ENCODE data around the gene YWHAG. TPM values are rescaled to one million over a fixed set of nuclear protein-coding genes. Genes with fewer than 3 reads are reported as not detected.
A peak's percentile ranks its signal among the peaks of the same experiment; 100 is the strongest.

The YWHAG gene
- 10 to 100 TPM; 49.8 to 86.2 (median 70.3) TPM for total RNA-seq

DNA sequence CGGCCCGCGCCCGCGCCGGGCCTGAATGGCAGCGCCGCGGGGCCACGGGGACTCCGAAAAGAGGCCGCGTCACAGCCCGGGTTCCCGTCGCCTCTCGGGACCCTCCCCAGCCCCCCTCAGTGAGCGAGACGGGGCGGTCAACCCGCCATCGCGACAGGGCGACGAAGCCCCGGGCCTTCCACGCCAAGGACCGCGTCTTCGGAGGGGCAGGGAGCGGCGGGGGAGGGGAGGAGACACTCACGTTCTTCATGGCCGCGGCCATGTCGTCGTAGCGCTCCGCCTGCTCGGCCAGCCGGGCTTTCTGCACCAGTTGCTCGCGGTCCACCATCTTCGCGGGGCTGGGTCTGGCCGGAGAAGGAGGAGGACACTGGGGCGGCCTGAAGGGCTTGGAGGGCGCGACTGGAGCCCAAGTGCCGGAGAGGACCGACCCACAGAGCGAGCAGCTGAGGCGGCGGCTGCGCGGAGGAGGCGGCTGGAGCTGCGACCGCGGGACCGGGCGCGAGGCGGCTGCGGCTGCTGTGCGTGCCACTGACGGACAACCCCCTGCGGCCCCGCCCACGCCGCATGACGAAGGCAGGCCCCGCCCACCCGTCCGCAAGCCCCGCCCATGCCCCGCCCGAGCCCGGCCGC, at the start of gene YWHAG:
Gene YWHAG (minus strand): TSS at position 511 of the 630 bp plus-strand sequence. CDS start 183 bp downstream, at position 328.
- Histone ChIP-seq H3K4me1 (peaks cover 6 to 53% (median 16%) of the 10 kb centered on the region in 3 donors), H3K4me3 (peak within 1 kb of the TSS; percentile 96 to 99), H3K27ac (peak within 1 kb of the TSS; percentile 97 to 100 (median 100)), H3K36me3 (no peaks in the 10 kb centered on the region), H3K9me3 (no peaks in the 10 kb centered on the region), H3K27me3 (no peaks in the 10 kb centered on the region)
- no CpG with 5 or more reads among the region's 80 CpGs for WGBS, 2 donors (ENCODE audit: low coverage in 1 of 2)
- TF ChIP-seq EP300 (IDR thresholded peaks at IDR 0.05) (no peak), POLR2A (IDR thresholded peaks at IDR 0.05) (peak; percentile 99), POLR2AphosphoS5 (IDR thresholded peaks at IDR 0.05) (peak; percentile 100)
- TF ChIP-seq, protein P1, sequence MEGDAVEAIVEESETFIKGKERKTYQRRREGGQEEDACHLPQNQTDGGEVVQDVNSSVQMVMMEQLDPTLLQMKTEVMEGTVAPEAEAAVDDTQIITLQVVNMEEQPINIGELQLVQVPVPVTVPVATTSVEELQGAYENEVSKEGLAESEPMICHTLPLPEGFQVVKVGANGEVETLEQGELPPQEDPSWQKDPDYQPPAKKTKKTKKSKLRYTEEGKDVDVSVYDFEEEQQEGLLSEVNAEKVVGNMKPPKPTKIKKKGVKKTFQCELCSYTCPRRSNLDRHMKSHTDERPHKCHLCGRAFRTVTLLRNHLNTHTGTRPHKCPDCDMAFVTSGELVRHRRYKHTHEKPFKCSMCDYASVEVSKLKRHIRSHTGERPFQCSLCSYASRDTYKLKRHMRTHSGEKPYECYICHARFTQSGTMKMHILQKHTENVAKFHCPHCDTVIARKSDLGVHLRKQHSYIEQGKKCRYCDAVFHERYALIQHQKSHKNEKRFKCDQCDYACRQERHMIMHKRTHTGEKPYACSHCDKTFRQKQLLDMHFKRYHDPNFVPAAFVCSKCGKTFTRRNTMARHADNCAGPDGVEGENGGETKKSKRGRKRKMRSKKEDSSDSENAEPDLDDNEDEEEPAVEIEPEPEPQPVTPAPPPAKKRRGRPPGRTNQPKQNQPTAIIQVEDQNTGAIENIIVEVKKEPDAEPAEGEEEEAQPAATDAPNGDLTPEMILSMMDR (IDR thresholded peaks at IDR 0.05) = peak in 2 of 4 experiments; percentile 2 to 20
- peak; percentile 89 for ATAC-seq

DNA sequence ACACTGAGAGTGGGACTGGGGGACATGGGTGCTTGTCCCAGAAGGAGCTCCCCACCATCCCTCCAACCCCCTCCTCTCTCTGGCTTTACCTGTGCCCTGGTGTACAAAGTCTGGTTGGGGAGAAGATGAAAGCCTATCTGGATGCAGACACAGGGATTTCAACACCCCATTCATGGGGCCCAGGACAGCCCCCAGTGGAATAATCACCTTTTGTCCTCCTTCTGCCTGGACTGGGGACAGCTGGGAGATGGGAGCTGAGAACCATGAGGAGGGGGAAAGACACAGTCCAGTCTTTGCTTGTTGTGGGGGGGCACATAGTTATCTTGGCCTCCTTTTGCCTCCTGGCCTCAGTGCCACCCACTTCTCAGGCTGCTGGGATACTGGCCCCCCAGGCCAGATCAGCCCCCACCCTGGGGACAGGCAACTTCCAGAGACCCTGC, 49.4 kb upstream of the YWHAG start:
- Histone ChIP-seq H3K27me3 (peaks cover 4% of the 10 kb centered on the region), H3K27ac (no peak overlapping the region), H3K9me3 (no peaks in the 10 kb centered on the region), H3K36me3 (no peaks in the 10 kb centered on the region), H3K4me3 (no peak overlapping the region), H3K4me1 (no peaks in the 10 kb centered on the region)
- TF ChIP-seq POLR2AphosphoS5 (IDR thresholded peaks at IDR 0.05) (no peak), EP300 (IDR thresholded peaks at IDR 0.05) (no peak), POLR2A (IDR thresholded peaks at IDR 0.05) (no peak)
- TF ChIP-seq, protein P1 (IDR thresholded peaks at IDR 0.05) = no peak
- no peak for ATAC-seq

DNA sequence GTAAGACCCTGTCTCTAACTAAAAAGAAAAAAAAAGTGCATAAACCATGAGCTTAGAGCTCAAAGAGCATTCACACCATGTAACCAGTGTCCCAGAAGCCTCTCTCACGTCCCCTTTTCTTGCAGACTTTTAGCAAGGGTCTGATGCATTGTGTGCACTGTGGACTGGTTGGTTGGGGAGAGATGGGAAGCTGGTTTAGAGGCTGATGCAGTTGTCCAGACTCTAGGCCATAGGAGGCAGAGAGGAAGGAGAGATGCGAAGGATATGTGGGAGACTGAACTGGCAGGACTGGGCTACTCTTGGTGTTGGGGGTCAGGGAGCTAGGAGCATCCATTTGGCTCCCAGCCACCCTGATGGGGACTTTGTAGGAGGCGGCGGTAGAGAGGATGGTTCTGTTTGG, 48.9 kb upstream of the YWHAG start:
- no peaks in the 10 kb centered on the region for H3K4me1 ChIP-seq
- no peak for TF ChIP-seq POLR2A (IDR thresholded peaks at IDR 0.05)
- TF ChIP-seq, protein P1 (IDR thresholded peaks at IDR 0.05) = no peak
- TF ChIP-seq EP300 (IDR thresholded peaks at IDR 0.05) = no peak
- TF ChIP-seq POLR2AphosphoS5 (IDR thresholded peaks at IDR 0.05) = no peak
- no peaks in the 10 kb centered on the region for H3K36me3 ChIP-seq
- H3K27me3 ChIP-seq = peaks cover 4% of the 10 kb centered on the region
- ATAC-seq = no peak
- H3K4me3 ChIP-seq = no peak overlapping the region
- WGBS, 2 donors (ENCODE audit: low coverage in 1 of 2) = 69 to 78% methylated on average over 4 of the region's 4 CpGs
- H3K27ac ChIP-seq = no peak overlapping the region
- no peaks in the 10 kb centered on the region for H3K9me3 ChIP-seq

DNA sequence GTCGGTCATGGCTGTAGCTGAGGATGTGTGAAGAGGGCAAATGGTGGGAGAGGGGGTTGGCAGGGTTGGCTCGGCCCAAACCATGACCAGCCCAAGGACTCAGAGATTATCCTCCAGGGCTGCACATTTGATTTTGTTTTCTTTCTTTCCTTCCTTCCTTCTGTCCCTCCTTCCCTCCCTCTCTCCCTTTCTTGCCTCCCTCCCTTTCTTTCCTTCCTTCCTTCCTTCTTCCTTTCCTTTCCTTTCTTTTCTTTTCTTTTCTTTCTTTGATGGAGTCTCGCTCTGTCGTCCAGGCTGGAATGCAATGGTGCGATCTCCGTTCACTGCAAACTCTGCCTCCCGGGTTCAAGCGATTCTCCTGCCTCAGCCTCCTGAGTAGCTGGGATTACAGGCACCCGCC, 46.9 kb upstream of the YWHAG start:
- Histone ChIP-seq H3K27ac (no peak overlapping the region), H3K9me3 (no peaks in the 10 kb centered on the region), H3K27me3 (no peaks in the 10 kb centered on the region), H3K4me1 (no peaks in the 10 kb centered on the region), H3K4me3 (no peak overlapping the region), H3K36me3 (no peaks in the 10 kb centered on the region)
- 67 to 100% methylated on average over 1 to 8 of the region's 9 CpGs for WGBS, 2 donors (ENCODE audit: low coverage in 1 of 2)
- TF ChIP-seq EP300 (IDR thresholded peaks at IDR 0.05) = no peak
- no peak for TF ChIP-seq POLR2AphosphoS5 (IDR thresholded peaks at IDR 0.05)
- no peak for TF ChIP-seq POLR2A (IDR thresholded peaks at IDR 0.05)
- TF ChIP-seq, protein P1 (IDR thresholded peaks at IDR 0.05) = no peak
- ATAC-seq = no peak
